CD4-positive, alpha-beta T cell treated with Interleukin-1 beta for 1 hour (primary cell): ENCODE data around the gene CAPN11.
A peak's percentile ranks its signal among the peaks of the same experiment; 100 is the strongest.

Experiments
- DNase-seq, 2 donors: peaks; one replicate each; pipeline ENCODE4 v3.0.0-alpha.2; 2020 to 2022

Gene CAPN11

DNA sequence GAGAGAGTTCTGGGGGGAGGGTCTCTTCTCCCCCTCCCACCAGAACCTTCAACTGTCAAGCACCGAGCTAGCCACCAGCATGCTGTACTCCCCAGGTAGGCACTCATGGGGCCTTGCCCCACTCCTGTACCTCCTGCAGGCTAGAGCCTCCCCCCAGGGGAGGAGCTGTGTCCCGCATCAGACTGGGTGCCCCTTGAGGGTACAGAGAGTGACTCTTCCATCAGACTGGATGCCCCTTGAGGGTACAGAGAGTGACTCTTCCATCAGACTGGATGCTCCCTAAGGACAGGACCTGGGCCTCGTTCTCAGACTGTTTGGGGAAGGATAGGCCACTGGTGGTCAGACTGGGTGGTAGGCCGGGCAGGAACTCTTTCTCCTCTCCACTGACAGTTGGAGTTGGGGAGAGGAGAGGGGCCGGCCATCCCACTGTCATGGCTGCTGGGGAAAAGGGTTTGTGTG, at the start of gene CAPN11:
CAPN11 (plus strand) TSS at position 51 of the 459 bp plus-strand sequence; CDS start at position 80, 29 bp downstream.
- no peak for DNase-seq

DNA sequence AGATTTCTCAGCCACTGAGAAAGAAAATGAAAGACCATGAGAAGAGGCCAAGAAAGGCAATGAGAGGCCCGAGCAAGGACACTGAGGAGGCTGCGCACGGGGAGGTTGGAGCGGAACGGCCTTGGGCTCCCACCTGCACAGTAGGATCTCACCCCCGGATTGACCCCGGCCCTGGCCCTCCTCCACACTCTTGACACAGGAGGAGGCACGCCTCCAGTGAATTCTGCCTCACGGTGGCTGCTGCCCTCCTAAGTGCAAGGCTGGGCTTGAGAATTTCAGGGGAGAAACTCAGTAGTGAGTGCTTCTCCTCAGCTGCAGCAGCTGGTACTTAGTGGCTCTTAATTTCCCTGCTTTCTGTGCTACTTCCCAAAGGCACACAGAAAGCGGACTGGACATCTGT, 49.4 kb upstream of the CAPN11 start:
- DNase-seq, result no peak

DNA sequence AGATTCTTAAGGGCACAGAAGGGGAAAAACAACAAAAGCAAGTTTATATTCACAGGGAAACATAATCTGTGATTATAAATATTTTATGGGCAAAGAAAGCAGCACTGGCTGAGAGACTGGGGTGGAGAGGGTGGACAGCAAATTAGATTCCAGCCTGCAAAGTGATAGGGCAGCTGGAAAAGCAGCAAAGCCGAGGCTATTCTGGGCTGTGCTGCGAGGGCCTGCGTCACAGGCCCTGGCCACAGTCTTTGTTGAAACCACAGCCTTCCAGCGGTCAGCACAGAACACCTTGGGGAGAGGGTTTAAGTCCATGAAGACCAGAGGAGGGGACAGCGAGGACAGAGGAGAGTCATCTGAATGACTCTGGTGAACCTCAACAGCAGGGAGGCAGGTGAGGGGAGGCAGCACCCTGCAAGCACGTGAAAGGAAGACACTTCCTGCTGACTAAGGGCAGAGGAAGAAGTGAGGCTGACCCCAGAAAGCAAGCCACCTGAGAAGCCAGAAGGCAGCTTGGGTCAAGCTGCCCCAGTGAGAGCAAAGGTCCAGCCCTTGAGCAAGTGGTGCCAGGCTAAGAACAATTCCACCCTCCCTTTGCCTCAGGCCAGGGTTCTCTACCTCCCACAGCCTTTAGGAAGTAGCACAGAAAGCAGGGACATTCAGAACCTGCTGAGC, 48.5 kb upstream of the CAPN11 start:
- DNase-seq, result no peak

DNA sequence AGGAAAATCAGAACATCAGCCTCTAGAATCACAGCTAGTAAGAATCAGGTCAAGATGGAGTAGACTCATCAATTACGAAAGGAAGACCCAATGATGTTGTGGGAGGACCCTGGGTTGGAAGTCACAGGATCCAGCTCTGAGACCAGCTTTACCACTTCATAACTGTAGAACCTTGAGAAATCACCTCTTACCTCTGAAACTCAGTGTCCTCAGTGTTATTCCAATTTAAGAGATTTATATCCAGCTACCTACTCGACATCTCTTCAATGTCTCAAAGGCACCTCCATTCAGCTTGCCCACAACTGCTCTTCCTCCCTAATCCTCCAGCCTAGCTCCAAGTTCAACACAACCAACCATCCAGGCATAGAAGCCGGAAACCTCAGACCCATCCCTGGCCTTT, 47.7 kb upstream of the CAPN11 start:
- no peak for DNase-seq

DNA sequence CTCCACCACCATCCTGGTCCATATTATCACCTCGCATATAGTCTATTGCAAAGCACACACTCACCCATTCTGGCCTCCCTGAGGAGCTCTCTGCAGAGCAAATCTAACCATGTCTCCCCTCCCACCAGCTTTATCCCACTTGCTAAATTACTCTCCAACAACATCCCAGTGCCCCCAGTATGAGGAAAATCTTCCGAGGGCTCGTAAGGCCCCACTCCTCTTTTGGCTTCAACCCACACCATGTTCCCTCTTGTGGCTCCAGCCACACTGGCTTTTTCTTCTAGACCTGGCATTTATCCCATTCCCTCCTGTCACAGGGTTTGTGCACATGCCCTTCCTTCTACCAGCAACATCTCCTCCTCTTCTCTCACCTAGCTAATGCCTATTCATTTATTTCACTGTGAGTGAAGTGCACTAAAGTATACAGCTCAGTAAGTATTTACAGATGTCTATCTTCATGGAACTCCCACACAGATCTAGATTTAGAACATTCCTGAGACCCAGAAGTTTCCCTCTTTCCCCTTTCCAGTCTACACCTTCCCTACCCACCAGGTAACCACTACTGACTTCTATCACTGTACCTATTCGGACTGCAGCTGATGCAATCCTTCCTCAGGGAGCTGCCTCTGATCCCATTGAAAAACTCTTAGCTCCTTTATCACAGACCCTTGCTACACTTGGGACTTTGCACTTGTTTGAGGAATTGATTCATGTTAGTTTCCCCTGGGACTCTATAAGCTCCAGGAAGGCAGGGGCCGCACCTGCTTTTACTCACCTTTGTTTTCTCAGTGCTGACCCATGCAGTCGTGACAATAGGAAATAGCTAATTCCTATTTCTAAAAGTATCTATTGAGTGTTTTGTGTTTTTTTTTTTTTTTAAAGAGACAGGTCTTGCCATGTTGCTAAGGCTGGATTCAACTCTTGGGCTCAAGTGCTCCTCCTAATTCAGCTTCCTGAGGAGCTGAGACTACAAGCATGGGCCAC, 46.9 kb upstream of the CAPN11 start:
- DNase-seq, result no peak

DNA sequence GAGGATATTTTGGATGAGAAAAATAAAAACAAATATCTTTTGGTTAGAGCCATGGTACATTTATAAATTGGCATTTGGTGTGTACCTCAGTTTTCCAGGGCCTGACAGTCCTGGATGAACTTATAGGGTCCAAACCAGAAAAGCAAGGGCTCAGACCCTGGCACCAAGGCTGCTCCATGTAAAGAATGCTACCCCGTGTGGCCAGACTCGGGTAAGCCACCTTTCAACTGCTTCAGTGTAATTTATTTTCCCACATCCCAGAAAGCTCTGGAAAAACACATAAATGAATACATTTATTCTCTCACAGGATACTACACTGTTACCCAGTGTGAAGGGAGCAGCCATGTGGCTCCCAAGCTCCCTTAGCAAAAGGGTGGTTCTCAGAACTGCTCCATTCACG, 45.2 kb upstream of the CAPN11 start:
- DNase-seq, result no peak

DNA sequence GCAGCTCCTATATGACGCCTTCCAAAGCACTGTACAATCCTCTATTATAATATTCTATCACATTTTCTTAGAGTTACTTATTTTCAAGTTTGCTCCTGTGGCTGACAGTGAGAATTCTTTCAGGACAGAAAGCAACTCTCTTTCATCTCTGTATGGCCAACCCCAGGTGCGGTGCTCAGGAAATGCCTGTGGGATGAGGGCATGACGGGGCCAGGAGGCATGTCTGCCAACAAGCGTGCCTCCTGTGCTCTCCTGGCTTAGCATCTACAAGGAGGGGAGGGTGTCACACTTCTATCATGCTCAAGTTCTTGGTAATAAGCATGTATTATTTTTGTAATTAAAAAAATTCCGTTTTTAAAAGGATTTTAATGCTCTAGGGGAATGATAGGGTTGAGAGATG, 42.8 kb upstream of the CAPN11 start:
- no peak for DNase-seq

DNA sequence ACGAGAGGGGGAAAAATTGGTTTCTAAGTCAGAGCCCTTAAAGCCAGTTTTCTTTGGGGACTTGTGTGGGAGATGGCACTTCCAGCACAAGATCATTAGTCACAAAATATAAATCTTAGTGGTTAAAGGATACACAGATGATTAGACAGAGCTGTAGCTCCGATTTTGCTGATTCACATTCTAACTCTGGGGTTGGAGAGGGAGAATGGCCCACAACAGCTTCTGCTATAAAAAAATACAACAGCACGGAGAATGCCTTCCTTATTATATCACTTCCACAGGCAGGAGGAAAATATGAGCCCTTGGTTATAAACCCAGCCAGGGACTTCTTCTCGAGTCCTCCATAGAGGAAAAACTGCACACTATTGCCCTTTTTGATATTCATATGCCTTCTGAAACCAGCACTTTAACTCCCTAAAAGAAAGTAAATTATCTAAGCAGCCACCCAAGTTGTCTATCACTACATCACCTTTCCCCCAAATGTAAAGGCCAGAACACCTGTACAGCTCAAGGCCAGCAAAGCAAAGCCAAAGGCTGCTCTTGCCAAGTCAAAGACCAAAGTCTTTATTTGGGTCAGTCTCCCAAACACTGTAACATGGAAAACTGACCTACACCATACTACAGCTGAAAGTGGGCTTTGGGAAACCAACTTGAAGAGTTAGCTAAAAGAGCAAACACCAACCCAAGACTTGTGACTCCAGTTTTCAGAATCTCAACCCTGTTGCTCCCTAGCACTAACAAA, 41.8 kb upstream of the CAPN11 start:
- DNase-seq, result no peak

DNA sequence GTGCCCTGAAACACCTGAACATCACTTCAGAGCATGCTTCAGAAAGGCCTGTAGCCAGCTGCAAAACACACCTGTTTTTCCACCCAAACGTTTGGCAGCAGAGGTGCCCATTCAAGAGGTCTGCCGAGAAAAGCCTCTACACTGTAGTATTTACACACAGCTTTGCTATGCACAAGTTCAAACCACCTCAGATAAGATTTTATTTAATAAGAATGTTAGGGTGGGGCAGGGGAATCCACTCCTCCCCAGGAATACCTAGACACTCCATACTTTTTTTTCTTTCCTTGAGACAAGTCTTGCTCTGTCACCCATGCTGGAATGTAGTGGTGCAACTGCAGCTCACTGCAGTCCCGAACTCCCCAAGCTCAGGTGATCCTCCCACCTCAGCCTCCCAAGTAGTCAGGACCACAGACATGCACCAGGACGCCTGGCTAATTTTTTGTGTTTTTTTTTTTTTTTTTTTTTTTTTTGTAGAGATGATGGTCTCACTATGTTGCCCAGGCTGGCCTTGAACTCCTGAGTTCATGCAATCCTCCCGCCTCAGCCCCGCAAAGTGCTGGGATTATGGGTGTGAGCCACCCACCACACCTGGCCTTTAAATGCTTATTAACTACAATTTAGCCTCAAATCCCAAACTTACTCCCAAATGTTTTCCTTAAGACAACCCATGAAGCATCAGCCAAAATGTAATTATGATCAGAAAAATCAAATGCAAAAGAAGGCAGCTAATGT, 41.1 kb upstream of the CAPN11 start:
- DNase-seq, result no peak

DNA sequence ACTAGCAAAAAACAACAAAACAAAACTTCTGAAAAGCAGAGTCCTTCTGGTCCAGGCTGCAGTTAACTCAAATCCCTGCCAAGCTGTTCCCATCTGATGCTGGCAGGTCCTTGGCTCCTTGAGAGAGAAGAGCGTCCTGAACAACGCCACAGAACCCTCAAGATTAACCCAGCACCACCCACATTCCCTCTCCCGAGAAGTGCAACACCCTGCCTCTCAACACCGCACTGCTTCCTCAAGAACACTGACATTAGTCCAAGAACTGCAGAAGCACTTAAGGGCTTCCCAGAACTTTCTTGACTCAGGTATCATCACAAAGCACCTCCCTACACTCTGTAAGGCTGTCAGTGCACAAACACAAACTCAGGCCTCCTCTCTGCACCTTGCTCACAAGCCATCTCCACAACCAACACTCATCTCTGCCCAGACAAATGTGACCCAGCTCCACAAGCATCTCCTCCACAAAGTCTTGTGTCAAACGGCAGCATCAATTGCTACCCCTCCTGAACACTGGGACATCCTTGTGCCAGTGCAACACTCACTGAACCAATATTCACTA, 38.8 kb upstream of the CAPN11 start:
- DNase-seq, result no peak

DNA sequence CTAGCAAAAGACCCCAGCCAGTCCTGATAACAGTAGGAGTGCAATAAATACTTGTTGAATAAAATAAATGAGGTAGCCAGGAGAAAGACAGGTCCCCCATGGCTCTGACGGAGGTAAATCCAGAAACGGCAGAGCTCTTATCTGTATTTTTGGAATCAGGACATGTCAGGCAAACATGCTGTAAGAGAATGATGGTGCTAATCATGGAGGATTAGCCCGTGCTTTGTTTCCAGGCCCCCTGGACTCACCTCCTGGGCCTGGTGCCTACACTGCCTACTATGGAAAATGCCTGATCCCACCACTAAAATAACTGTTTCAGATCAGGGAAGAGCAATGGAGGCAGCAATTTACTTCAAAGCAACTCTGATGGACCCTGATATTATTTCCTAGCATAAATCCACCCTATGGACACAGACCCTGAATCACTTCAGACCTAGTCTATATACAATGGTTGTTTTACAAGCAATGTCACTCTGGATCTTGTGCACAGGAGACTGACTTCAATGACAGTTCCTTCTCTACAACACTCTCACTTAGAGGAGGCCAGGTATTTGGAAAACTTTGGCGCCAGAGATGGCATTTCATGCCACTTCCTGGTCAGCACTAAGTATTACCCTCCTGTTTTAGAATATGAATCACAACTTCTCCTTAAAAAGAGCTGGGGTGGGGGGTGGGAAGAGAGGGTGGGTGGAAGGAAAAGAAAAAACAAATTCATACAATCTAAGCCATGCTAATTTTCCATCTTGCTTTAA, 37.8 kb upstream of the CAPN11 start:
- no peak for DNase-seq

DNA sequence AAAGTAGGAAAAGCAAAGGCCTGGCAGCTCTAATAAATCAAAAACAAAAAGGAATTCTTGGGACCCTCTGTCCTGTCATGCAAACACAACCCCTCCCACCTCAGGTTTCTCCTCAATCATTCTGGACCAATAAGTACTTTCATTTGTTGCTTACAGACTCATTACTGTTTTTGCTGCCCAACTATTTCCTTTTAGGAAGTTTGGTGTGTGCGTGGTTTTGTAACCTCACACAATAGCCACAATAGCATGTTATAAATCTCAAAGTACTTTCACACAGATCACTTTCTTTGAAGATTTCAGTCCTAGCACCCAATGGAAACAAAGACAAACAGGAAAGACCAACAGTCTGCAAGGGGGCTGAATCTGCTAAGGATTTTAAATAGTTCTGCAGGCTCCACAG, 35.8 kb upstream of the CAPN11 start:
- DNase-seq, result peak in 1 of 2 donors; percentile 41

DNA sequence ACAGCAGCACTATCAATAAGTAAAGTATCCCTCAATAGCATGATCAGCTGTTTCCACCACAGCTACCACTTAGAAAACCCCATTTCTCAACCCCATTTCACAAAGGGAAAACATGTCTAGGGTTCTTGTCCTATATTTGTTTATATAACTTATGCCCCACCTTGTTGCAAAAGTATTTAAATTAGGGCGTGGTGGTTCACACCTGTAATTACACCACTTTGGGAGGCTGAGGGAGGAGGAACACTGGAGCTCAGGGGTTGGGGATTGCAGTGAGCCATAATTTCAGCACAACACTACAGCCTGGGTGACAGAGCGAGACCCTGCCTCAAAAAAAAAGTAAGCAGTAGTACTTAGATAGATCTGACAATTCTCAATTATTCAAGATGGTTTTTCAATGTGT, 35.1 kb upstream of the CAPN11 start:
- no peak for DNase-seq

DNA sequence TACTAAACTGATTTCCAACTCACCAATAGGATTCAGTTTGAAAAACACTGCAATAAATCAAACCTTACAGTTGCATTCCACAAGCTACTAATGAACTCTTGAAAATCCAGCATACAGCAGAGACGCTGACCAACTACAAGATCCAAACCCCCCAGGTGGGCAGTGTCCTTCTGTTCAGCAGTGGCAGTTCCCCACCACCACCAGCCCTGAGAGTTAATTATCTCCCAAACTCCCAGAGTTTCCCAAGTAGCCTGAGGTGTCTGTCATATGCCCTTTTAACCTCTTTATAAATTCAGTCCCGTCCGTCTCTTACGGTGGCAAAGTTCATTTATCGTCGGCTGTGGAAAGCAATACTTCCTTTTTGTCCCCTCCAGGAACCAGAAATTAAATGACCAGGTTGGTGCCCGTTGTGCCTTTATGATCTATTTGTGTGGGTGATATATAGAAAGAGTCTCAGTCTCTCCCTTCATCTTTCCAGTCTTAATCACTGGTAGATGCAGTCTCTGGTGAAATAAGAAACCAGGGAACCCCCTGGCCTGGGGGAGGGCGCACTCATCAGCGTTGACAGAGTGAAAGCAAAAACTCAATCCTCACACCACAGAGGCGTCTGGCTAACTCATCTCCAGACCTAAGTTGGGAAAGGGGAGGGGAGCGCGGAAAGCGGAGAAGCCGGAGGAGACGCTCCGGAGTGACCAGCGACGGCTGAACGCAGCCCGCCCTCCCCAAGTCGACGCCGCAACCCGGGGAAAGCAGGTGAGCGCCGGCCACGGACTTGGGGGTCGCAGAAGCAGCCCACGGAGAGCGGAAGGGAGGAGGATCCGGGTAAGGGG, 32.1 kb upstream of the CAPN11 start:
- peak; percentile 71 to 78 for DNase-seq

DNA sequence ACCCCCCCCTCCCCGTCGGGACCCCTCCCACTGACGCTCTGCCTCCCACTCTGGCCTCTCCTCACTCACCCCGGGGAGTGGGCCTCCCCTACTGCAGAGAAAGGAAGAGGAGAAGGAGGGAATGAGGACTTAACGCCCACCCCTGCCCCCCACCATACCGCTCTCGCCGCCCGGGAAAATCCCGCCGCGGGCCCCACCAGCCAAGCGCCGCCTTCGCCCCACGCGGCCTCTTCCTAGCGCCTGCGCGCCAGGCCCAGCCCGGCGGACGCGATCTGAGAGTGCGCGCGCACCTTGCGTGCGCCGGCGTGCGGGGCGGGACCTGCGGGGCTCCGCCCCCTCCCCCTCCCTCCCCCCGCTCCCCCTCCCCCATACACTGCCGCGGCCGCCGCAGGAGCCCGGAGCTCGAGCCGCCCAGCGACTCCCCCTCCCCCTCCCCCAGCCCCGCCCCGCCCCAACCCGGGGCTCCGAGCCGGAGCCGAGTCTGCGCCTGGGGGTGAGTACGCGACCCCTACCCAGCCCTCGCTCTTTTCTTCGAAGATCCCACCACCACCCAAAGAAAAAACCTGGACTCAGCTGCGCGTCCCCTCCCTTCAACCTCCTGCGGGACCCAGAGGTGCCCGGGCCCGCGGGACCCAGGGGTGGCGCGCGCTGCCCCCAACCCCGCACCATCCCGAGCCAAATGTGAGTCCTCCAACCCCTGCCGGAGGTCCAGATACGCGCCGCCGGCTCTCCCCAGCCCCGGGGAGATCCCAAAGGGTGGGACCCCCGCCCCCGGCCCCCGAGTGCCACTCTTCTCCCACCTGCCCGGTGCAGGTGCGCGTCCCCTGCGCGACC, 31.2 kb upstream of the CAPN11 start, which contains the start of the genes MRPL14 and TMEM63B:
MRPL14 (minus strand) TSS at position 267 of the 834 bp plus-strand sequence. CDS start 10,841 bp downstream, outside the sequence.
TMEM63B (plus strand) TSS at position 369 of the 834 bp plus-strand sequence. CDS start 7,031 bp downstream, outside the sequence.
- DNase-seq, result peak; percentile 92

DNA sequence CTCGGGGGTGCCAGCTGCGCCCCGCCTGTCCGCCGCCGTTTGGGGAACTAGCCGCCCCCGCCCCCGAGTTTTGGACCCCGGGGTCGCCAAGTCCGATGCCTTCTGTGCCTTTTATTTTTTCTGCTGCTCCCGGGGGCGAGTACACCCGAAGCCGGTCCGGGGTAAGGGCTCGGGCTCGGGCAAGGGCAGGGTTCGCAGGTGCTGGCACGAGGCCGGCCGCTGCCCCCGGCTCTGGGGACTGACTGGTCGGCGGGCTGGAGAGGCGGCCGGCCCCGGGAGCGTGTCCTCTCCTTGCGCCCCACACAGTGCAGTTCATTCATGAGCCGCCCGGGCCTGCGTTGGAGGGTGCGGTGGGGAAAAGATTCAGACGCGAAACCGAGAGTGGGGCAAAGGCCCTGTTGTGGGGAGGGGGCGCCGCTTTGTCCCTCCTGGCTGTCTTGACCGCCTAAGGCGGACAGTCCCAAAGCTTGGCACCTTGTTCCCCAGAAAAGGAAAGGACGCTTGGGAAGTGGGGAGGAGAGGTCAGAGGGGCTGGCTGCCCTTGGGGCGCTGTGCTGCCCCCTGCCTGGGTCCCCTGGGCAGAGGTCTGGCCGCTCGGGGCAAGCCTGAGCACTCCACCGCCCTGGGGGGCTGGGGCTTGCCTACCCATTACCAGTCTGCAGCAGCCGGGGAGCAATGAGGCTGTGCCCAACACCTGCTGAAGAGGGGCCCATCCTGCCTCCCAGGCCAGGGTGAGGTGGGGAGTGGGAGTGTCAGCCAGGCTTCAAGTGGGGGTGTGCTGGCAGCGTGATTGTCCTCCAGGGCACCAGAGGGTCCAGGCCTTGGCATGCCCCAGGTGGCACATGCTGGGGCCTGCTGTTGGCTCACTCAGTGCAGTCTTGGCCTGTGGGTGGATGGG, 30.4 kb upstream of the CAPN11 start:
- DNase-seq, result peak; percentile 6 to 14

DNA sequence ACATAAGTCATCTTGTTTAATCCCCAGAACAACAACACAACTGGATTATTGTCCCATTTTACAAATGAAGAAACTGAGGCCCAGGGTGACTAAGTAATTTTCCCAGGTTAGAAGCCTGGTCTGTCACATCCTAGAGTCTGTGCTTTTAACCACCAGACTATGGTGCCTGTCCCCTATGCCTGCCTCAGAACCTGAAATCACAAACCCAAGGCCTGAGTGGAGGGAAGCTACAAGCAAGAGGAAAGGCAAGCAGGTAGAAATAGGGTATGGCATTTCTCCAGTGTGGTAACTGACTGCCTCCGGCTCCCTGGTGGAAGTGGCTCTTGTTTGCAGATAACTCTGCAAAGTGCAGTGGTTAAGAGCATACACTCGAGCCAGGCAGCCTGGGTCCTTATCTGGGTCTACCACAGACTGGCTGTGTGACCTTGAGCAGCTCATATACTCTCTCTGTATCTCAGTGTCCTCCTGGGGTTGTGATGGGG, 28.7 kb upstream of the CAPN11 start:
- DNase-seq, result no peak

DNA sequence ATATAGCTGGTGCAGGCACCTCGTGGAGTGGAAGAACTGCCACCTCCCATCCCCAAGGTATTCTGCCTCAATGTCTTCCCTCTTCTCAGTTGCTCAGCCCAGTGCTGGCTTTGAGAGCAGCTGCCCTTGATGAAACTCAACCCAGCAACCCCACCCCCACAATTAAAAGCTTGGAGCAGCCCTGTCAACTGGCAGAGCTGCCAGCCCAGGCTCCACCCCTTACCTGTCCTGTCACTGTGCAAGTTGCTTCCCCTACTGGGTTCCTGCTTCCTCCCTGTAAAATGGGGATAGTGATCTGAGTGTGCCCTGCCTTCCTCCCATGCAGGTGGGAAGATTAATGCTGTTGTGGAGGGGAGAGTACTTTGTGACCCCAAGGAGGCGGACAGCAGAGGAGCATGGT, 26.7 kb upstream of the CAPN11 start:
- no peak for DNase-seq
